ENCODE results near the gene SLC25A18.

- TF ChIP-seq CTCF (IDR thresholded peaks at IDR 0.05), result no peak
- no peak for TF ChIP-seq POLR2A (IDR thresholded peaks at IDR 0.05)
These were observed 43.2 kb downstream of the SLC25A18 start for GRCh38 chr22:17606496-17606895.

Data from prostate gland (tissue), 2 donors.